ENCODE results near the gene RANBP3L. TPM values are rescaled to one million over a fixed set of nuclear protein-coding genes. Genes with fewer than 3 reads are reported as not detected.

The RANBP3L gene
- total RNA-seq, 4 donors from 2014 or later, result 0.51 to 4.0 (median 1.0) TPM

DNA sequence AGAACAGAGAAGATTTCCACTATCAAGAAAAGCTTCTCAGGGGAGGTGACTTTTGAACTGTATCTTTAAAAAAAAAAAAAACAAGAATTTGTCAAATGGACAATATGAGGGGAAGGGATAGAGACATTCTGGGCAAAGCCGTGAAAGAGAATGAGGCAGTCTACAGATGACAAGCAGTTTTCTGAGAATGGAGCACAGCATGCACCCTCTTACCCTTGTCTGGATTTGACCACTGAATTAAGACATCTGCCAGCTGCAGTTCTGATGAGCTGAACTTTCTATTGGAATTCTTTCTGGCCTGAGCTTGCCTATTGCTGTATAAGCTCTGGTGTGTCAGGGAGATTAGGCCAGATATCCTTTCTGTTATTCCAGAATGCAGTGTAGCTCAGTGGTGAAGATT, 10.3 kb upstream of the RANBP3L start:
- Histone ChIP-seq H3K27me3 (no peaks in the 10 kb centered on the region), H3K27ac (no peak overlapping the region), H3K4me3 (no peak overlapping the region), H3K36me3 (no peaks in the 10 kb centered on the region), H3K4me1 (no peaks in the 10 kb centered on the region), H3K9me3 (no peaks in the 10 kb centered on the region)
- DNase-seq, result no peak
- intact Hi-C loops (cut with DNase I; ENCODE audit: low total_unique reads), result no loop called here
- no peak for TF ChIP-seq POLR2A (IDR thresholded peaks at IDR 0.05)
- TF ChIP-seq, protein P1, sequence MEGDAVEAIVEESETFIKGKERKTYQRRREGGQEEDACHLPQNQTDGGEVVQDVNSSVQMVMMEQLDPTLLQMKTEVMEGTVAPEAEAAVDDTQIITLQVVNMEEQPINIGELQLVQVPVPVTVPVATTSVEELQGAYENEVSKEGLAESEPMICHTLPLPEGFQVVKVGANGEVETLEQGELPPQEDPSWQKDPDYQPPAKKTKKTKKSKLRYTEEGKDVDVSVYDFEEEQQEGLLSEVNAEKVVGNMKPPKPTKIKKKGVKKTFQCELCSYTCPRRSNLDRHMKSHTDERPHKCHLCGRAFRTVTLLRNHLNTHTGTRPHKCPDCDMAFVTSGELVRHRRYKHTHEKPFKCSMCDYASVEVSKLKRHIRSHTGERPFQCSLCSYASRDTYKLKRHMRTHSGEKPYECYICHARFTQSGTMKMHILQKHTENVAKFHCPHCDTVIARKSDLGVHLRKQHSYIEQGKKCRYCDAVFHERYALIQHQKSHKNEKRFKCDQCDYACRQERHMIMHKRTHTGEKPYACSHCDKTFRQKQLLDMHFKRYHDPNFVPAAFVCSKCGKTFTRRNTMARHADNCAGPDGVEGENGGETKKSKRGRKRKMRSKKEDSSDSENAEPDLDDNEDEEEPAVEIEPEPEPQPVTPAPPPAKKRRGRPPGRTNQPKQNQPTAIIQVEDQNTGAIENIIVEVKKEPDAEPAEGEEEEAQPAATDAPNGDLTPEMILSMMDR (IDR thresholded peaks at IDR 0.05), result no peak

DNA sequence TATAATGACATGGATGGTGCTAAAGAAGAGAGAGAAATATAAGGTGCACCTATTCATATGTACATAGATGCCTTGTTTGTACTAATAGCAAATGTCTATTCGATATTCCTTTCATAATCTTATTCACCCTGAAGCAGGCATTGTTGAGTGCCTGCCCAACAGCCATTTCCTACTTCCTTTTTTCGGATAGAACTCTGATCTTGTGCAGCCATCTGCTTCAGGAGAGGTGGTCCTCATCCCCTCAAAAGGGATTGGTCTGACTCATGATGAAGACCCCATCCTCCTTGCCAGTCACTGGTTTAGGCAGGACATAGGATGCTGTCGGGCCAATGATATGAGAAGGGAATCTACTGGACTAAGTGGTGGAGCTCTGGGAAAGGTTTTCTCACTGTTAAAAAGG, 8.4 kb upstream of the RANBP3L start:
- intact Hi-C loops (cut with DNase I; ENCODE audit: low total_unique reads), result no loop called here
- TF ChIP-seq, protein P1 (IDR thresholded peaks at IDR 0.05), result no peak
- TF ChIP-seq POLR2A (IDR thresholded peaks at IDR 0.05), result no peak
- Histone ChIP-seq H3K27ac (no peak overlapping the region), H3K9me3 (no peaks in the 10 kb centered on the region), H3K4me1 (no peaks in the 10 kb centered on the region), H3K27me3 (no peaks in the 10 kb centered on the region), H3K4me3 (no peak overlapping the region), H3K36me3 (no peaks in the 10 kb centered on the region)
- DNase-seq, result no peak

DNA sequence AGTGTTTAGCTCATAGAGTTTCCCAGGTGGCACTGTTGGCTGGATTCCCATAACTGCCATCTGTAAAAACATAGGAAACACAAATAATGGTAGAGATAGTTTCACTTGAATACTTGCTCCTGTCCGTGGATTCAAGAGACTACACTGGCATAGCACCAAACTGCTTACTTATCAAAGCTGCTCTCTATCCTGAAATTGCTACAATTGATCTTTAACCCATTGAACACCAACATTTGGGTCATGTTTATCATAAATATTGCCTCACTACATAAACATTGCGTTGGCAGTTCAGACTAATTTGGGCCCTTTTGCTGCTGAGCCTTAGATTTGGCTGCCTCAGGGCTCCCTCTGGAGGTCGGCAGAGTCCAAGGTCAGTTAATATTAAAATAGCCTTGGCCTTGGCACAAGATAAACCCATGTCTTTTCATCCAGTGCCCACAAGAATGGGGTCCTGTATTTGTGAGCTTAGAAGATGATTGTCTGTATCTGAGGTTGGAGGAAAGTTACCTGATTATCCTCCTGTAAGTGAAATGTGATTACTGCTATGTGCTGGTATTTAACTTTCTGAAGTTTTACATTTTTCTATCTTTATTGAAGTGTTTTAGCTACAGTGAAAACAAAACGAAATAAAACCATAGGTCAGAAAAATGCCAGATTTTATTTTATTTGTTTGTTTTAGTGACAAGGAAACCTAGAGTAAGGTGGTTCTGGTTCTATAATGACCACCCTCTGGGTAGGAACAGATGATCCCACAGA, 4.0 kb upstream of the RANBP3L start:
- no peak overlapping the region for H3K4me3 ChIP-seq
- no peak overlapping the region for H3K27ac ChIP-seq
- no peak for TF ChIP-seq POLR2A (IDR thresholded peaks at IDR 0.05)
- TF ChIP-seq, protein P1 (IDR thresholded peaks at IDR 0.05), result peak; percentile 49 to 68 (median 64)
- no peaks in the 10 kb centered on the region for H3K36me3 ChIP-seq
- DNase-seq, result peak; percentile 40 to 48
- intact Hi-C loops (cut with DNase I; ENCODE audit: low total_unique reads), result no loop called here
- no peaks in the 10 kb centered on the region for H3K4me1 ChIP-seq
- no peaks in the 10 kb centered on the region for H3K27me3 ChIP-seq
- H3K9me3 ChIP-seq, result no peaks in the 10 kb centered on the region

GRCh38 chr5:36304095-36304805, 2.5 kb upstream of the RANBP3L start:
- no peaks in the 10 kb centered on the region for H3K36me3 ChIP-seq
- DNase-seq, result no peak
- intact Hi-C loops (cut with DNase I; ENCODE audit: low total_unique reads), result no loop called here
- no peaks in the 10 kb centered on the region for H3K4me1 ChIP-seq
- no peaks in the 10 kb centered on the region for H3K9me3 ChIP-seq
- no peaks in the 10 kb centered on the region for H3K27me3 ChIP-seq
- H3K4me3 ChIP-seq, result no peak overlapping the region
- TF ChIP-seq, protein P1 (IDR thresholded peaks at IDR 0.05), result no peak
- TF ChIP-seq POLR2A (IDR thresholded peaks at IDR 0.05), result no peak
- H3K27ac ChIP-seq, result no peak overlapping the region

GRCh38 chr5:36300927-36301540, 668 bp downstream of the RANBP3L start:
- Histone ChIP-seq H3K4me1 (no peaks in the 10 kb centered on the region), H3K27ac (peak overlapping the region; percentile 60 to 77), H3K9me3 (no peaks in the 10 kb centered on the region), H3K4me3 (no peak overlapping the region), H3K27me3 (no peaks in the 10 kb centered on the region), H3K36me3 (no peaks in the 10 kb centered on the region)
- DNase-seq, result no peak
- intact Hi-C loops (cut with DNase I; ENCODE audit: low total_unique reads), result no loop called here
- TF ChIP-seq, protein P1 (IDR thresholded peaks at IDR 0.05), result no peak
- TF ChIP-seq POLR2A (IDR thresholded peaks at IDR 0.05), result no peak

Measured in uterus (tissue), 4 donors.